SKM-1 (cell line): ENCODE results near the gene NCOA3.
"Not testable (repeated sequence)": the region's sequence is repeated elsewhere in the genome, so short reads cannot be mapped to it uniquely, and the experiment has no call there.

ENCODE experiments used
- DNase-seq: peaks from one replicate; lab custom pipeline; 2025; ENCODE audit not compliant: unreplicated experiment; lab: John Stamatoyannopoulos, UW

The NCOA3 gene

DNA sequence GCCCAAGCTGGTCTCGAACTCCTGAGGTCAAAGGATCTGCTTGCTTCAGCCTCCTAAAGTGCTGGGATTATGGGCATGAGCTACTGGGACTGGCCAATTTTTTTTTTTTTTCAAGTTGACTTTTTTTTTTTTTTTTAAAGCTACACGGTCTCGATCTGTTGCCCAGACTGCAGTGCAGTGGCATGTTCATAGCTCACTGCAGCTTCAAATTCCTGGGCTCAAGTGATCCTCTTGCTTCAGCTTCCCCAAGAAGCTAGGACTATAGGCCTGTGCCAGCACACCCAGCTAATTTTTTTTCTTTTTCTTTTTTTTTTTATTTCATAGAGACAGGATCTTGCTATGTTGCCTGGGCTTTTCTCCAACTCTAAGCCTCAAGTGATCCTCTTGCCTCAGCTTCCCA lies 59.5 kb downstream of the NCOA3 start:
- DNase-seq, result no peak

DNA sequence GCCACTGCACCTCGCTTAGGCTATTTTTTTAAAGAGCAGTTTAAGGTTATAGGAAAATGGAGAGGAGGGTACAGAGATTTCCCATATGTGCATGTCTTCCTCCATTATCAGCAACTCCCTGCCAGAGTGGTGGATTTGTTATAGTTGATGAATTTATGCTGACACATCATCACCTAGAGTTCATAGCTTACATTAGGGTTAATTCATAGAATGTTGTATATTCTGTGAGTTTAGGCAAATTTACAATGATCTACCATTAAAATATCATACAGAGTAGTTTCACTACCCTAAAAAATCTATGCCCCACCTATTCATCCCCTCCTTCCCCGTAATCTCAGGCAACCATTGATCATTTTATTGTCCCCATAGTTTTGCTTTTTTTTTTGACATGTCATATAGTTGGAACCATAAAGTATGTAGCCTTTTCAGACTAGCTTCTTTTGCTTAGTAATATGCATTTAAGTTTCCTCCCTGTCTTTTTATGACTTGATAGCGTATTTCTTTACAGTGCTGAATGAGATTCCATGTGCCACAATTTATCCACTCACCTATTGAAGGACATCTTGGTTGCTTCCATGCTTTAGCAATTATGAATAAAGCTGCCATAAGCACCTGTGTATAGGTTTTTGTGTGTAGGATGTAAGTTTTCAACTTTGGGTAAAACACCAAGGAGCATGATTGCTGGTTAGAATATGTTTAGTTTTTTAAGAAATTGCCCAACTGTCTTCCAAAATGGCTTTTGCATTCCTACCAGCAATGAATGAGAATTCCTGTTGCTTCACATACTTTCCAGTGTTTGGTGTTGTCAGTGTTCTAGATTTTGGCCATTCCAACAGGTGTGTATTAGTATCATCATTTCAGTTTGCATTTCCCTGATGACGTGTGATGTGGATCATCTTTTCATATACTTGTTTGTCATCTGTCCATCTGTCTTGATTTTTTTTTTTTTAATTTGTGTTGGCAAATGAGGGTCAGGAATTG lies 60.2 kb downstream of the NCOA3 start:
- DNase-seq, result no peak

DNA sequence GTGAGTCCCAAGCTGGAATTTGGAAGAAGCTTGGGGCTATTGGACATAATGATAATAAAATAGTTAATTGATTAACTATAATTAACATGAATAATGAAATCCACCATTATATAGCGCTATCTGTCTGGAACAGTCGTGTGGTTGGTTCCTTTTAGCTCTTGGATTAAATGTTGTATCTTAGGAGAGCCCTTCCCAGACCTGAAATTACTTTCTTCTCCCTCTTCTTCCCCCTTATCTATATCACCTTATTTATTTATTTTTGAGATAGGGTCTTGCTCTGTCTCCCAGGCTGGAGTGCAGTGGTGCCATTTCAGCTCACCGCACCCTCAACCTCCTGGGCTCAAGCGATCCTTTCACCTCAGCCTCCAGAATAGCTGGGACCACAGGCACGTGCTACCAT lies 64.6 kb downstream of the NCOA3 start:
- DNase-seq, result no peak

- DNase-seq, result no peak
These were observed 66.3 kb downstream of the NCOA3 start for GRCh38 chr20:47568019-47568418.

- no peak for DNase-seq
These were observed 67.2 kb downstream of the NCOA3 start for GRCh38 chr20:47568837-47569410.

DNA sequence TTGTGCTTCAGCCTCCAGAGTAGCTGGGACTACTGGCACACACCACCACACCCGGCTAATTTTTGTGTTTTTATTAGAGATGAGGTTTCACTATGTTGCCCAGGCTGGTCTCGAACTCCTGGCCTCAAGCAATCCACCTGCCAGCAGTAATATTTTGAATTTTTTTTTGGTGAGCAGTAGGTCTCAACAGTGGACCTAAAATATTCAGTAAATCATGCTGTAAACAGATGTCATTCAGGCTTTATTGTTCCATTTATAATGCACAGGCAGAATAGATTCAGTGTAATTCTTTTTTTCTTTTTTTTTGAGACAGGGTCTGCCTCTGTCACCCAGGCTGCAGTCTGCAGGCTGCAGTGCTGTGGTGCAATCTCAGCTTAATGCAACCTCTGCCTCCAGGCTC lies 69.7 kb downstream of the NCOA3 start:
- no peak for DNase-seq

DNA sequence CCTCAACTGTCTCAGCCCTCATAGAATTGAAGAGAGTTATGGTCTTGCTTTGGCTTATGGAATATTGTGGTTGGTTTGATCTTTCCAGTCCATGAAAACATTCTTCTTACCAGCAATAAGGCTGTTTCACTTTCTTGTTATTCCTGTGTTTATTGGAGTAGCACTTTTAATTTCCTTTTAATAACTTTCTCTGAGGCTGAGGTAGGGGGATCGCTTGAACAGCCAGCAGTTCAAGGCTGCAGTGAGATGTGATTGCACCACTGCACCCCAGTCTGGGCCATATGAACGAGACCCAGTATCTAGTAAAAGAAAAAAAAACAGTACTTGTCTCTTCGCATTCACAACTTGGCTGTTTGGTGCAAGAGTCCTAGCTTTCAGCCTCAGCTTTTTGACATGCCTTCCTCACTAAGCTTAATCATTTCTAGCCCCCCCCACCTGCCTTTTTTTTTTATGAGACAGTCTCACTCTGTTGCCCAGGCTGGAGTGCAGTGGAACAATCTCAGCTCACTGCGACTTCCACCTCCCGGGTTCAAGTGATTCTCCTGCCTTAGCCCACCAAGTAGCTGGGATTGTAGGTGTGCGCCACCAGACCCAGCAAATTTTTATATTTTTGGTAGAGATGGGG lies 70.5 kb downstream of the NCOA3 start:
- DNase-seq, result no peak

DNA sequence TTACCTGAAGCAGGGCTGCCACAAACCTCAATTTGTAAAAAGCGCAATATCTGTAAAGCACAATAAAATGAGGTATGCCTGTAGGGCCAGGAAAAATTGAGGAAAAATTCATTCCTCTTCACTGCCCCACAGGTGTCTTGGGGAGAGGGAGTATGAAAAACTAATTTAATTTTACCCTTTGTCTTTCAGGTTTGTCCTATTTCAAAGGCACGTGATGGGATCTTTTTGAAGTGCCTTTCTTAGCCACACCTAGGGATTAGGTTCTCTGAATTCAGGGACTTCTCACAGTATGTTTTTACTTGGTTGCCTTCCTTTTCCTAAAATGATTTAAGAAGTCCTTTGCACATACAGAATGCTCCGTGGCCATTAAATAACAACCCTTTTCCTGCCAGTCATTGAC lies 71.9 kb downstream of the NCOA3 start:
- DNase-seq, result no peak

GRCh38 chr20:47574616-47575364 lies 73.1 kb downstream of the NCOA3 start:
- DNase-seq, result no peak

- DNase-seq, result peak; percentile 35
These were observed 74.9 kb downstream of the NCOA3 start for GRCh38 chr20:47576516-47577033.

- no peak for DNase-seq
These were observed 75.6 kb downstream of the NCOA3 start for GRCh38 chr20:47577314-47577713.

DNA sequence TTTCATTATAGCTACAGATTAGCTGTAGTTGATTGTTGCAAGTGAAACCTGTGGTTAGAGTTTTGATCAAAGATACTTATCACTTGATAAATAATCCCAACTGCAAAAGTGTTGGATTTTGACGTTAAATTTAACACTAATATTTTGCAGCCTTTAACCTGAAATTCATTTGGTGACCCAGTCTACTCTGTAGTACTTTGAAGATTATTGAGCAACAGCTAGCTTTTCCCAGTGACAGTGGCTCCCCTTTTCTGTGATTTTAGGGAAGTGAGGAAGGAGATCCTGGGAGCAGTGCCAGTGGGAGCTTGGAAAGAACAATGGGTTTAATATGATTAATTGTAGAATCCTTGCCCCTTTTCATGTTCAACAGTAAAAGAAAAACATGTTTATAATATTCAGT lies 76.9 kb downstream of the NCOA3 start:
- no peak for DNase-seq

GRCh38 chr20:47580686-47581085 lies 79.0 kb downstream of the NCOA3 start:
- DNase-seq, result not testable (repeated sequence)

DNA sequence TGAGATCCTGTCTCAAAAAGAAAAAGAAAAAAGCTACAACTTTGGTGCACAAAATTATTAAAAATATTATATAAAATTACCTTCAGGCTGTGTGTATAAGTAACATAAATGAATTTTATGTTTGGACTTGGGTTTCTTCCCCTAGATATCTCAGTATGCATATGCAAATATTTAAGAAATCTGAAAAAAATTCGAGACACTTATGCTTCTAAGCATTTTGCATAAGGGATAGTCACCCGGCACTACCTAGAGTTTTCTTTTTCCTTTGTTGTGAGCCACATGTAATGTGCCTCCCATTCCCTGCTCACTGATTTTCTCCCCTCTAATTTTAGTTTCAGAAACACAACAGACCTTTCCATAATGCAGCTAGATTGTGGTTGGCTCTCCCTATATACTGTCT lies 79.4 kb downstream of the NCOA3 start:
- DNase-seq, result no peak

DNA sequence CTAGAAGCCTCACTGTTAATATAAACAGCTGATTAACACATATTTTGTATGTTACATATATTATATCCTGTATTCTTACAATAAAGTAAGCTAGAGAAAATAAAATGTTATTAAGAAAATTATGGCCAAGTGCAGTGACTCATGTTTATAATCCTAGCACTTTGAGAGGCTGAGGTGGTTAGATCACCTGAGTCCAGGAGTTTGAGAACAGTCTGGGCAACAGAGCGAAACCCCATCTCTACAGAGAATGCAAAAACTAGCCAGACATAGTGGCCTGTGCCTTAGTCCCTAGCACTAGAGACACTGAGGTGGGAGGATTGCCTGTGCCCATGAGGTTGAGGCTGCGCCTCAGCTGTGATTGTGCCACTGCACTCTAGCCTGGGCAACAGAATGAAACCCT lies 81.9 kb downstream of the NCOA3 start:
- DNase-seq, result no peak

GRCh38 chr20:47585087-47585747 lies 83.5 kb downstream of the NCOA3 start:
- no peak for DNase-seq

DNA sequence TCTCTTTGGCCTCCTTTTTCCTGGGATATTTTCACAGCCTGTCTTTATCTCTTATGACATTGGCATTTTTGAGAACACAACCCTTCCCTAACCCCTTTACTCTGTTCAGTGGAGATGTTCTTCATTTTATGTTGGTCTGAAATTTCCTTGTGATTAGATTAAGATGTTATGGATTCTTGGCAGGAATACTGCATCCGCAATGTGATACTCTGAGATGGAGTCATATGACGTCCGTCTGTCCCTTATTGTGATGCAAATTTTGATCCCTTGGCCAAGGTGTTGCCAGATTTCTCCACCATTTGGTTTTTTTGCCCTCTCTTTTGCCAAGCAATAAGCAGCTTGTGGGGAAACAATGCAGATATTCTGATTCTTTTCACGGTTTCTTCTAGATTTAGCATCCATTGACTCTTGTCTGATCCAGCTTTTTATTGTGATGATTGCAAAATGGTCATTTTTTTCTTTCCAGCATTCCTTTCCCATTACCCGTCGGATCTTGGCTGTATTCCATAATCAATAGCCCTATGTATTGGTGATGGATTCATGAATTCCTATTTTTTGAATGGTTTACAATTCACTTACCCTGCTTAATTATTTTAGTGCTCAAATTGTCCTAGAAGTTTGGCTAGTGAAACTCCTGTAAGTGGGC lies 85.1 kb downstream of the NCOA3 start:
- DNase-seq, result no peak

DNA sequence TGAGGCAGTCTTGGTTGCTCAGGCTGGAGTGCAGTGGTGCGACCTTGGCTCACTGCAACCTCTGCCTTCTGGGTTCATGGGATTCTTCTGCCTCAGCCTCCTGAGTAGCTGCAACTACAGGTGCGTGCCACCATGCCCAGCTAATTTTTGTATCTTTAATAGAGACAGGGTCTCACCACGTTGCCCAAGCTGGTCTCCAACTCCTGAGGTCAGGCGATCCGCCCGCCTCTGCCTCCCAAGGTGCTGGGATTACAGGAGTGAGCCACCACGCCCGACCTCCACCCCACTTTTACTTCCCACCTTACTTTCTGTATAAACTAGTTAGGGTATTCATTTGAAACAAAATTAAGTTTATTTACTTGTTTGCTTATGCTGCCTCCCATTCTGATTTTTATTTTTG lies 86.5 kb downstream of the NCOA3 start:
- no peak for DNase-seq

- no peak for DNase-seq
These were observed 89.5 kb downstream of the NCOA3 start for GRCh38 chr20:47591231-47591630.

GRCh38 chr20:47594157-47594556 lies 92.5 kb downstream of the NCOA3 start:
- no peak for DNase-seq
